DND-41 (cell line): ENCODE measurements around the gene SULF2.

ENCODE experiments used
- ATAC-seq: fragments of 200-7000 bp; cut with Tn5 transposase; 3 replicates; pipeline ENCODE4 v1.9.1; 2021; ENCODE audit warnings: low read depth; ENCODE audit not compliant: insufficient read depth
- DNase-seq: peaks from one replicate; pipeline ENCODE4 v3.0.0-alpha.2; 2020
- H2AFZ ChIP-seq: 2 replicates; pipeline ENCODE4 v1.6.0; 2012; ENCODE audit warnings: low read depth, low read length
- H3K27ac ChIP-seq: 2 replicates; pipeline ENCODE4 v1.5.1; 2012; ENCODE audit warnings: low read length, inconsistent platforms
- H3K27me3 ChIP-seq: fragments of 200-600 bp; sonication (generic); 2 replicates; pipeline ENCODE4 v1.6.0; 2012; ENCODE audit warnings: low read length, mild to moderate bottlenecking, inconsistent platforms; ENCODE audit not compliant: insufficient read depth, poor library complexity
- H3K36me3 ChIP-seq: 2 replicates; pipeline ENCODE4 v1.5.1; 2012; ENCODE audit warnings: low read length, inconsistent platforms; ENCODE audit not compliant: insufficient read depth
- H3K4me1 ChIP-seq: 2 replicates; pipeline ENCODE4 v1.5.1; 2012; ENCODE audit warnings: mild to moderate bottlenecking, low read length; ENCODE audit not compliant: insufficient read depth
- H3K4me2 ChIP-seq: 2 replicates; pipeline ENCODE4 v1.6.0; 2012; ENCODE audit warnings: mild to moderate bottlenecking, moderate library complexity, low read length, inconsistent platforms; ENCODE audit not compliant: insufficient read depth
- H3K4me3 ChIP-seq, 2 experiments: fragments of 200-600 bp in 1 of 2; shearing (Covaris generic) in 1 of 2; 2 replicates each; pipeline ENCODE4 v1.5.1; 2012 to 2016; ENCODE audit warnings: inconsistent platforms in 2 of 2, low read length in 2 of 2, mild to moderate bottlenecking in 2 of 2, low read depth in 1 of 2, moderate library complexity in 1 of 2
- H3K79me2 ChIP-seq: 2 replicates; pipeline ENCODE4 v1.6.0; 2012; ENCODE audit warnings: low read length, inconsistent platforms; ENCODE audit not compliant: insufficient read depth
- H3K9ac ChIP-seq: 2 replicates; pipeline ENCODE4 v1.6.0; 2012; ENCODE audit warnings: low read depth, mild to moderate bottlenecking, inconsistent platforms, low read length, moderate library complexity
- H3K9me3 ChIP-seq: 2 replicates; pipeline ENCODE4 v1.5.1; 2012; ENCODE audit warnings: low read length, moderate library complexity, mild to moderate bottlenecking, inconsistent platforms; ENCODE audit not compliant: insufficient read depth, severe bottlenecking
- H4K20me1 ChIP-seq: 2 replicates; pipeline ENCODE4 v1.6.0; 2012; ENCODE audit warnings: low read length; ENCODE audit not compliant: insufficient read depth
- EZH2 ChIP-seq: IDR thresholded peaks from 3 replicates; pipeline ENCODE4 v1.6.1; 2012; ENCODE audit warnings: borderline replicate concordance, low read depth, mild to moderate bottlenecking, moderate library complexity, low read length, inconsistent platforms; ENCODE audit not compliant: severe bottlenecking
- TF ChIP-seq, protein P1 (sequence below): IDR thresholded peaks from 2 replicates; pipeline ENCODE4 v1.5.1; 2012; ENCODE audit warnings: borderline replicate concordance, low read length, moderate library complexity, mild to moderate bottlenecking; ENCODE audit not compliant: poor library complexity, severe bottlenecking; ENCODE audit errors: extremely low read depth

Gene SULF2

DNA sequence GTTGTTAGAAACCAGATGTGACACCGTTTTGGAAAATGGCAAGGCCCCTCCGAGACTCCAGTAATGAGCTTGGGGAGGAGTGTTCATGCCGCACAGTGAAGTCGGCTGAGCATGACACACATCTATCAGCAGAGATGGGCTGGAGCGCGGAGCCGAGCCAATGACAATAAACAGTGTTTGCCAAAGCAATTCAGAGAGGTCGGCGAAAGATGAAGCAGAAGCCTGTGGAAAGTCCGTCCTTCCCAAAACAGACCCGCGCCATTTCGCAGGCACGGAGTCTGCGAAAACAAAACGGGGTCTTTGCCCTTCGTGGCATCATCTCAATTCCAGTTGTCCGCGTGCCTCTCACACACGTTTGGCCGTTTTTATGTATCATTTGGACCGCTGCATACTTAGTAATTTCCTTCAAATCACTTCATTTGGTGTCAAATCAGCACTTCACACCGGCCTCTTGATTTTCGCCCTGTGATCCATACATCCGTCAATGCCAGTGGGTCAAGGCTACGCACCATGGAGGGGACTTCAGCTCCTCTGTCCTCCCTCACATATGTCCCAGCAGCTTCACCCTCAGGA lies 71.3 kb downstream of the SULF2 start:
- H3K4me3 ChIP-seq = no peak overlapping the region
- H3K4me1 ChIP-seq = no peaks in the 10 kb centered on the region
- no peaks in the 10 kb centered on the region for H3K27me3 ChIP-seq
- DNase-seq = no peak
- TF ChIP-seq, protein P1, sequence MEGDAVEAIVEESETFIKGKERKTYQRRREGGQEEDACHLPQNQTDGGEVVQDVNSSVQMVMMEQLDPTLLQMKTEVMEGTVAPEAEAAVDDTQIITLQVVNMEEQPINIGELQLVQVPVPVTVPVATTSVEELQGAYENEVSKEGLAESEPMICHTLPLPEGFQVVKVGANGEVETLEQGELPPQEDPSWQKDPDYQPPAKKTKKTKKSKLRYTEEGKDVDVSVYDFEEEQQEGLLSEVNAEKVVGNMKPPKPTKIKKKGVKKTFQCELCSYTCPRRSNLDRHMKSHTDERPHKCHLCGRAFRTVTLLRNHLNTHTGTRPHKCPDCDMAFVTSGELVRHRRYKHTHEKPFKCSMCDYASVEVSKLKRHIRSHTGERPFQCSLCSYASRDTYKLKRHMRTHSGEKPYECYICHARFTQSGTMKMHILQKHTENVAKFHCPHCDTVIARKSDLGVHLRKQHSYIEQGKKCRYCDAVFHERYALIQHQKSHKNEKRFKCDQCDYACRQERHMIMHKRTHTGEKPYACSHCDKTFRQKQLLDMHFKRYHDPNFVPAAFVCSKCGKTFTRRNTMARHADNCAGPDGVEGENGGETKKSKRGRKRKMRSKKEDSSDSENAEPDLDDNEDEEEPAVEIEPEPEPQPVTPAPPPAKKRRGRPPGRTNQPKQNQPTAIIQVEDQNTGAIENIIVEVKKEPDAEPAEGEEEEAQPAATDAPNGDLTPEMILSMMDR = no peak
- TF ChIP-seq EZH2 = no peak
- H3K9me3 ChIP-seq = no peaks in the 10 kb centered on the region
- no peaks in the 10 kb centered on the region for H4K20me1 ChIP-seq
- H3K36me3 ChIP-seq = no peaks in the 10 kb centered on the region
- H3K79me2 ChIP-seq = no peaks in the 10 kb centered on the region
- H3K4me2 ChIP-seq = no peak overlapping the region
- no peak overlapping the region for H3K9ac ChIP-seq
- H3K27ac ChIP-seq = no peak overlapping the region
- H2AFZ ChIP-seq = no peak overlapping the region
- ATAC-seq = no peak

DNA sequence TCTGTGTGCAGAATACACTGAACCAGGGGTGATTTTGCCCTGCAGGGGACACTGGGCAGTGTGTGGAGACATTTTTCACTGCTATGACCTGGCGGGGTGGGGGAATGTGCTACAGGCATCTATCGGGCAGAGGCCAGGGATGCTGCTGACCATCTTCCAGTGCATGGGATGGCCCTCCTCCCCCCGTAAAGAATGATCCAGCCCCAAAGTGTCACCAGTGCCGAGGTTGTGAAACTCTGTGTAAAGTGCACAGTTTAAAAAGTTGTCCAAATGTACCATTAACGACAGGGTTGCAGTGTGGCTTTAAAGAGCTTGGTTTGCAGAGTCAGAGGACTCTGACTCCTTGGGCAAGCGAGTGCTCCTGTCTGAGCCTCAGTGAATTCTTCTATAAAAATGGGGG lies 72.1 kb downstream of the SULF2 start:
- no peaks in the 10 kb centered on the region for H3K27me3 ChIP-seq
- H3K79me2 ChIP-seq = no peaks in the 10 kb centered on the region
- H2AFZ ChIP-seq = no peak overlapping the region

DNA sequence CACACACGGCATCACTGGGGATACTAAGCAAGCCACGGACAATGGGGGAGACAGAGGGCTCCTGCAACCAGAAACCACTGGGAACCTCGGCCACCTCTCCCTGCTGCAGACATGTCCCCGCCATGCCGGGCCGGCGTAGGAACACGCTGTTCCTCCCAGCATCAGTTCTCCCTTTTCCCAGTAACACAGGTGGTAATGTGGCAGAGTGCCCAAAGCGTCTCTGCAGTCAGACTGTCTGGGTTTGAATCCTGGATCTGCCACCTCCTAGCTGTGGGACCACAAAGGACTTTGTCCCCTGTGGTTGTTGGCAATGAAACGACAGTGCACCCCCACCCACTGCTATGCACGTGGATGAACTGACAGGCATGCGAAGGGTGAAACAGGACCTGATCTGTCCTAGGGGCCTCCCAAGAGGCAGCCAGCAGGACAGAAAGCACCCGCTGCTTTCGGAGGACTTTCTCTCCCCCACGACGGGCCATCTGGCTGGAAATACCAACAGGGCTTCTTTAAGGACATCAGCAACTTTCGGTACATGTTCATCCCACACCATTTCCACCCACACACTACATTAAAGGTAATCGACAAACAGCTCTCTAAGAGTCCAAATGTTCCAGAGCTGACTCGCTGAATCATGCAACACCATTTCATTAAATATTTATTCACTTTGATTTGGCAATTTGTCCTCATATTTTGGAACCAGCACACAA lies 74.1 kb downstream of the SULF2 start:
- no peaks in the 10 kb centered on the region for H4K20me1 ChIP-seq
- no peak overlapping the region for H3K4me2 ChIP-seq
- no peaks in the 10 kb centered on the region for H3K9me3 ChIP-seq
- H3K4me3 ChIP-seq = no peak overlapping the region
- no peaks in the 10 kb centered on the region for H3K79me2 ChIP-seq
- H3K27ac ChIP-seq = no peak overlapping the region
- H3K9ac ChIP-seq = no peak overlapping the region
- H3K27me3 ChIP-seq = no peaks in the 10 kb centered on the region
- no peaks in the 10 kb centered on the region for H3K36me3 ChIP-seq
- DNase-seq (no peak), ATAC-seq (no peak)
- no peak overlapping the region for H2AFZ ChIP-seq
- H3K4me1 ChIP-seq = no peaks in the 10 kb centered on the region
- TF ChIP-seq EZH2 = no peak
- TF ChIP-seq, protein P1 = no peak

More for the DNA sequence above, 72.1 kb downstream of the SULF2 start:
- TF ChIP-seq, protein P1 = no peak
- TF ChIP-seq EZH2 = no peak
- H3K36me3 ChIP-seq = no peaks in the 10 kb centered on the region
- no peak overlapping the region for H3K4me3 ChIP-seq
- H3K27ac ChIP-seq = no peak overlapping the region
- DNase-seq = no peak
- H3K4me1 ChIP-seq = no peaks in the 10 kb centered on the region
- H3K4me2 ChIP-seq = no peak overlapping the region
- ATAC-seq = no peak
- no peak overlapping the region for H3K9ac ChIP-seq
- H4K20me1 ChIP-seq = no peaks in the 10 kb centered on the region
- H3K9me3 ChIP-seq = no peaks in the 10 kb centered on the region
